CD4-positive, alpha-beta T cell (primary cell): ENCODE data around the gene TAS1R3. TPM values are rescaled to one million over a fixed set of nuclear protein-coding genes. Genes with fewer than 3 reads are reported as not detected.

Experiments
- ATAC-seq: fragments of 200-7000 bp; cut with Tn5 transposase; one replicate; pipeline ENCODE4 v1.10.0; 2022; ENCODE audit warnings: mild to moderate bottlenecking; ENCODE audit not compliant: poor library complexity
- CTCF ChIA-PET: fragments of 350-600 bp; sonication (Branson Sonifier 250); formaldehyde crosslinking; loops from one replicate; lab custom pipeline; 2021; ENCODE audit warnings: antibody characterized with exemption, inconsistent platforms; lab: Charles Lee
- POLR2A ChIA-PET: fragments of 350-600 bp; sonication (Branson Sonifier 250); formaldehyde crosslinking; loops from one replicate; lab custom pipeline; 2021; ENCODE audit warnings: antibody characterized with exemption, inconsistent platforms; lab: Charles Lee
- DNase-seq, 14 experiments: peaks; one replicate each; pipeline ENCODE4 v3.0.0-alpha.2; 2013 to 2020; ENCODE audit warnings: mixed read lengths in 2 of 14
- H3K27ac ChIP-seq, 2 donors: one replicate each; pipeline versions ENCODE4 v1.5.1 to v1.7.0; 2013; ENCODE audit warnings: low read length in 2 of 2, low read depth in 1 of 2, mild to moderate bottlenecking in 1 of 2
- H3K27me3 ChIP-seq, 2 experiments: 1 replicate in 1 of 2; 2 replicates in 1 of 2; pipeline versions ENCODE4 v1.6.1 to v1.7.0; 2013; ENCODE audit warnings: low read length in 2 of 2, control low read depth in 1 of 2, mild to moderate bottlenecking in 1 of 2, moderate library complexity in 1 of 2; ENCODE audit not compliant: insufficient read depth in 2 of 2, control insufficient read depth in 1 of 2
- H3K36me3 ChIP-seq: one replicate; pipeline ENCODE4 v1.6.1; 2013; ENCODE audit warnings: low read length, control low read depth; ENCODE audit not compliant: insufficient read depth
- H3K4me1 ChIP-seq: one replicate; pipeline ENCODE4 v1.6.1; 2013; ENCODE audit warnings: low read length, control low read depth; ENCODE audit not compliant: insufficient read depth
- H3K4me3 ChIP-seq: one replicate; pipeline ENCODE4 v1.5.1; 2013; ENCODE audit warnings: mild to moderate bottlenecking, low read length, moderate library complexity
- H3K9me3 ChIP-seq, 2 experiments: 1 replicate in 1 of 2; 2 replicates in 1 of 2; pipeline versions ENCODE4 v1.6.1 to v1.7.0; 2013; ENCODE audit warnings: low read length in 2 of 2, mild to moderate bottlenecking in 2 of 2, control low read depth in 1 of 2, moderate library complexity in 1 of 2; ENCODE audit not compliant: control insufficient read depth in 1 of 2, insufficient read depth in 1 of 2
- H3K27ac Mint-ChIP-seq: one replicate; pipeline ENCODE4 v1.8.0; 2020; ENCODE audit warnings: mixed read lengths
- H3K27me3 Mint-ChIP-seq: one replicate; pipeline ENCODE4 v1.8.0; 2021; ENCODE audit warnings: mixed read lengths
- H3K36me3 Mint-ChIP-seq: one replicate; pipeline ENCODE4 v1.8.0; 2021; ENCODE audit warnings: low read depth, mixed read lengths
- H3K4me1 Mint-ChIP-seq: one replicate; pipeline ENCODE4 v1.8.0; 2021; ENCODE audit warnings: low read depth, mixed read lengths
- H3K4me3 Mint-ChIP-seq: one replicate; pipeline ENCODE4 v1.8.0; 2020; ENCODE audit warnings: mild to moderate bottlenecking, mixed read lengths
- H3K9me3 Mint-ChIP-seq: one replicate; pipeline ENCODE4 v1.8.0; 2020; ENCODE audit warnings: mixed read lengths
- CTCF ChIP-seq: fragments of 200-600 bp; IDR thresholded peaks from one replicate; pipeline ENCODE4 v1.8.0; 2022; ENCODE audit warnings: antibody characterized with exemption, mild to moderate bottlenecking
- intact Hi-C, 2 experiments: fragments of 100-400 bp; cut with DNase I in 1 of 2; cut with micrococcal nuclease in 1 of 2; formaldehyde crosslinking; loops; one replicate each; pipeline versions ENCODE4 v1.15.1 to v1.9.0; 2023 to 2025; cut with DNase I, micrococcal nuclease
- total RNA-seq, 174 experiments: library from RNA in 2 of 174; stranded (reverse) in 2 of 174; gene quantifications; one replicate each; pipeline ENCODE4 v1.2.3 and lab custom pipeline; 2021 to 2026

TAS1R3 gene
- total RNA-seq, 2 experiments from 2014 or later, result 3.3 to 3.4 TPM

GRCh38 chr1:1303736-1304135 lies 27.3 kb upstream of the TAS1R3 start:
- no peaks in the 10 kb centered on the region for H3K27me3 ChIP-seq
- H3K27ac ChIP-seq, result no peak overlapping the region
- Mint-ChIP-seq H3K4me3 (peak overlapping the region; percentile 25), H3K36me3 (peaks cover 13% of the 10 kb centered on the region), H3K4me1 (peaks cover 21% of the 10 kb centered on the region), H3K27ac (no peak overlapping the region), H3K27me3 (no peaks in the 10 kb centered on the region), H3K9me3 (no peaks in the 10 kb centered on the region)
- no peaks in the 10 kb centered on the region for H3K9me3 ChIP-seq
- H3K4me3 ChIP-seq, result no peak overlapping the region
- POLR2A ChIA-PET, result no interaction called here
- intact Hi-C loops, result loop anchor here (2.0 to 10.0 kb wide), 3 partner anchors 69 to 269 kb away; partner anchors contain the start of gene AURKAIP1 (in 1 of the 2)
- DNase-seq (no peak), ATAC-seq (no peak)
- TF ChIP-seq CTCF, result no peak
- H3K36me3 ChIP-seq, result no peaks in the 10 kb centered on the region
- peaks cover 32% of the 10 kb centered on the region for H3K4me1 ChIP-seq
- CTCF ChIA-PET, result no interaction called here

GRCh38 chr1:1304331-1305299 lies 26.5 kb upstream of the TAS1R3 start:
- H3K27ac Mint-ChIP-seq, result peak overlapping the region; percentile 87
- Histone ChIP-seq H3K27ac (no peak overlapping the region), H3K4me1 (peaks cover 38% of the 10 kb centered on the region), H3K36me3 (no peaks in the 10 kb centered on the region), H3K4me3 (peak overlapping the region; percentile 42), H3K9me3 (no peaks in the 10 kb centered on the region), H3K27me3 (no peaks in the 10 kb centered on the region)
- intact Hi-C loops, result loop anchor here (2.0 to 10.0 kb wide), 5 partner anchors 68 to 270 kb away; partner anchors contain the start of genes AURKAIP1 (in 1 of the 2) and C1orf159 (in 1 of the 2)
- H3K27me3 Mint-ChIP-seq, result no peaks in the 10 kb centered on the region
- peak in 1 of 14 experiments; percentile 46 for DNase-seq
- CTCF ChIA-PET, result interaction anchor here (0.9 to 1.2 kb wide), 2 partner anchors 183 to 241 kb away, joined by 3 to 4 read pairs; no protein-coding TSS in a partner anchor
- ATAC-seq, result no peak
- H3K9me3 Mint-ChIP-seq, result no peaks in the 10 kb centered on the region
- POLR2A ChIA-PET, result interaction anchor here (0.8 to 0.9 kb wide), 2 partner anchors 51 to 71 kb away, joined by 3 to 5 read pairs; partner anchors contain the start of gene AURKAIP1
- TF ChIP-seq CTCF, result no peak
- H3K4me1 Mint-ChIP-seq, result peaks cover 21% of the 10 kb centered on the region
- peaks cover 13% of the 10 kb centered on the region for H3K36me3 Mint-ChIP-seq
- H3K4me3 Mint-ChIP-seq, result peak overlapping the region; percentile 92

- TF ChIP-seq CTCF, result no peak
- Histone ChIP-seq H3K4me1 (peaks cover 46% of the 10 kb centered on the region), H3K9me3 (no peaks in the 10 kb centered on the region), H3K4me3 (peak overlapping the region; percentile 42), H3K27me3 (no peaks in the 10 kb centered on the region), H3K27ac (peak overlapping the region; percentile 2 to 29), H3K36me3 (peaks cover 8% of the 10 kb centered on the region)
- Mint-ChIP-seq H3K36me3 (peaks cover 13% of the 10 kb centered on the region), H3K4me1 (peaks cover 21% of the 10 kb centered on the region), H3K27me3 (no peaks in the 10 kb centered on the region), H3K9me3 (no peaks in the 10 kb centered on the region), H3K27ac (peak overlapping the region; percentile 87), H3K4me3 (peak overlapping the region; percentile 92)
- ChIA-PET POLR2A (interaction anchor here (0.6 to 0.9 kb wide), 3 partner anchors 50 to 208 kb away, joined by 3 to 5 read pairs (median 4); partner anchors contain the start of gene AURKAIP1), CTCF (interaction anchor here (0.9 to 1.2 kb wide), 2 partner anchors 183 to 242 kb away, joined by 3 to 4 read pairs; no protein-coding TSS in a partner anchor)
- peak; percentile 44 to 87 (median 72) for DNase-seq
- intact Hi-C loops, result loop anchor here (2.0 to 10.0 kb wide), 5 partner anchors 67 to 271 kb away; partner anchors contain the start of genes AURKAIP1 (in 1 of the 2) and C1orf159 (in 1 of the 2)
- ATAC-seq, result peak; percentile 34
These were observed 25.6 kb upstream of the TAS1R3 start for GRCh38 chr1:1305300-1306069.
